ENCODE results near the gene APOE.
"Not testable (repeated sequence)": the region's sequence is repeated elsewhere in the genome, so short reads cannot be mapped to it uniquely, and the experiment has no call there.

The APOE gene

DNA sequence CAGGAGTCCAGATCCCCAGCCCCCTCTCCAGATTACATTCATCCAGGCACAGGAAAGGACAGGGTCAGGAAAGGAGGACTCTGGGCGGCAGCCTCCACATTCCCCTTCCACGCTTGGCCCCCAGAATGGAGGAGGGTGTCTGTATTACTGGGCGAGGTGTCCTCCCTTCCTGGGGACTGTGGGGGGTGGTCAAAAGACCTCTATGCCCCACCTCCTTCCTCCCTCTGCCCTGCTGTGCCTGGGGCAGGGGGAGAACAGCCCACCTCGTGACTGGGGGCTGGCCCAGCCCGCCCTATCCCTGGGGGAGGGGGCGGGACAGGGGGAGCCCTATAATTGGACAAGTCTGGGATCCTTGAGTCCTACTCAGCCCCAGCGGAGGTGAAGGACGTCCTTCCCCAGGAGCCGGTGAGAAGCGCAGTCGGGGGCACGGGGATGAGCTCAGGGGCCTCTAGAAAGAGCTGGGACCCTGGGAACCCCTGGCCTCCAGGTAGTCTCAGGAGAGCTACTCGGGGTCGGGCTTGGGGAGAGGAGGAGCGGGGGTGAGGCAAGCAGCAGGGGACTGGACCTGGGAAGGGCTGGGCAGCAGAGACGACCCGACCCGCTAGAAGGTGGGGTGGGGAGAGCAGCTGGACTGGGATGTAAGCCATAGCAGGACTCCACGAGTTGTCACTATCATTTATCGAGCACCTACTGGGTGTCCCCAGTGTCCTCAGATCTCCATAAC is at the start of gene APOE:
Gene APOE (plus strand): TSS at position 360 of the 724 bp plus-strand sequence. CDS start 829 bp downstream, outside the sequence.
- Histone ChIP-seq H3K36me3 (replicated peaks; ENCODE audit: low read depth, low read length) (peaks cover 16% of the 10 kb centered on the region), H3K79me2 (ENCODE audit: low read length) (no peaks in the 10 kb centered on the region), H3K27ac (ENCODE audit: low read length) (no peak within 1 kb of the TSS), H3K9me3 (ENCODE audit: insufficient read depth, low read length) (no peaks in the 10 kb centered on the region), H3K4me1 (ENCODE audit: low read length) (no peaks in the 10 kb centered on the region), H3K27me3 (ENCODE audit: low read depth, low read length) (no peaks in the 10 kb centered on the region), H3K4me3 (ENCODE audit: low read length) (no peak within 1 kb of the TSS), H3K9ac (ENCODE audit: low read length) (no peak within 1 kb of the TSS), H2AFZ (ENCODE audit: low read depth, low read length) (no peak within 1 kb of the TSS), H4K20me1 (ENCODE audit: insufficient read depth, low read length) (no peaks in the 10 kb centered on the region), H3K4me2 (ENCODE audit: low read length) (no peak within 1 kb of the TSS)
- TF ChIP-seq, protein P1, sequence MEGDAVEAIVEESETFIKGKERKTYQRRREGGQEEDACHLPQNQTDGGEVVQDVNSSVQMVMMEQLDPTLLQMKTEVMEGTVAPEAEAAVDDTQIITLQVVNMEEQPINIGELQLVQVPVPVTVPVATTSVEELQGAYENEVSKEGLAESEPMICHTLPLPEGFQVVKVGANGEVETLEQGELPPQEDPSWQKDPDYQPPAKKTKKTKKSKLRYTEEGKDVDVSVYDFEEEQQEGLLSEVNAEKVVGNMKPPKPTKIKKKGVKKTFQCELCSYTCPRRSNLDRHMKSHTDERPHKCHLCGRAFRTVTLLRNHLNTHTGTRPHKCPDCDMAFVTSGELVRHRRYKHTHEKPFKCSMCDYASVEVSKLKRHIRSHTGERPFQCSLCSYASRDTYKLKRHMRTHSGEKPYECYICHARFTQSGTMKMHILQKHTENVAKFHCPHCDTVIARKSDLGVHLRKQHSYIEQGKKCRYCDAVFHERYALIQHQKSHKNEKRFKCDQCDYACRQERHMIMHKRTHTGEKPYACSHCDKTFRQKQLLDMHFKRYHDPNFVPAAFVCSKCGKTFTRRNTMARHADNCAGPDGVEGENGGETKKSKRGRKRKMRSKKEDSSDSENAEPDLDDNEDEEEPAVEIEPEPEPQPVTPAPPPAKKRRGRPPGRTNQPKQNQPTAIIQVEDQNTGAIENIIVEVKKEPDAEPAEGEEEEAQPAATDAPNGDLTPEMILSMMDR (IDR thresholded peaks at IDR 0.05; ENCODE audit: low read depth, low read length) = no peak
- no peak for TF ChIP-seq EZH2phosphoT487 (IDR thresholded peaks at IDR 0.05; ENCODE audit: low read depth)

DNA sequence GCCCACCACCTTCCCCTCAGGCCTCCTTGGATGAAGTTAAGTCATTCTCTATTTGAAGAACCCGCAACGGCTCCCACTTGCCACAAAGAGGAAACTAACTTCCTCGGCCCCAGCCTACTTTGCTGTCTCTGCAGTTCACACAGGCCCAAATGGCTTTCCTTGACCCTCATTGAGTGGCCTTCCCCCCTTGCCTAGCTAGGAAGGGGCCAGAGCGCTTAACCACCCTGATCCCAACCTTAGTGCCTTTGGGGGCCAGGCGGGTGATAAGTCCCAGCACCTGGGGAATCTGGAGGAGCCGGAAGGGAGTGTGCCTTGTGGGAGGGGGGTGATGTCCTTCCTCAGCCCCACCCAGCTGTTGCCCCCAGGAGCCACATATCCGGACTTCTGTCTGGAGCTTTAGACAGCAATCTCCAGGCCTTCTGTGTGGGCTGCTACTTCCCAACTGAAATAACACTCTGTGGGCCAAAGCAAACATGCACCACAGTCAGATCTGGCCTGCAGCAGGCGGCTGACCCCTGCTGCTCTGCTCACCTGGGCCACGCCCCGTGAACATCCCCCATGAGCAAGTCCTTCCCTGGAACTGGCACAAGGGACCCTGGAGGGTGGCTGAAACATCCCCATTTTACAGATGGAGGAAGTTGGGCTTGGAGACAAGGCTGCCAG is 49.0 kb upstream of the APOE start:
- Histone ChIP-seq H3K4me3 (ENCODE audit: low read length) (no peak overlapping the region), H4K20me1 (ENCODE audit: insufficient read depth, low read length) (no peaks in the 10 kb centered on the region), H3K79me2 (ENCODE audit: low read length) (no peaks in the 10 kb centered on the region), H3K36me3 (replicated peaks; ENCODE audit: low read depth, low read length) (no peaks in the 10 kb centered on the region), H2AFZ (ENCODE audit: low read depth, low read length) (no peak overlapping the region), H3K4me2 (ENCODE audit: low read length) (no peak overlapping the region), H3K9me3 (ENCODE audit: insufficient read depth, low read length) (no peaks in the 10 kb centered on the region), H3K4me1 (ENCODE audit: low read length) (no peaks in the 10 kb centered on the region), H3K27ac (ENCODE audit: low read length) (no peak overlapping the region), H3K9ac (ENCODE audit: low read length) (no peak overlapping the region), H3K27me3 (ENCODE audit: low read depth, low read length) (peaks cover 14% of the 10 kb centered on the region; the same call in 1 of the 2 replicates)
- TF ChIP-seq EZH2phosphoT487 (IDR thresholded peaks at IDR 0.05; ENCODE audit: low read depth) = no peak
- TF ChIP-seq, protein P1 (IDR thresholded peaks at IDR 0.05; ENCODE audit: low read depth, low read length) = no peak

DNA sequence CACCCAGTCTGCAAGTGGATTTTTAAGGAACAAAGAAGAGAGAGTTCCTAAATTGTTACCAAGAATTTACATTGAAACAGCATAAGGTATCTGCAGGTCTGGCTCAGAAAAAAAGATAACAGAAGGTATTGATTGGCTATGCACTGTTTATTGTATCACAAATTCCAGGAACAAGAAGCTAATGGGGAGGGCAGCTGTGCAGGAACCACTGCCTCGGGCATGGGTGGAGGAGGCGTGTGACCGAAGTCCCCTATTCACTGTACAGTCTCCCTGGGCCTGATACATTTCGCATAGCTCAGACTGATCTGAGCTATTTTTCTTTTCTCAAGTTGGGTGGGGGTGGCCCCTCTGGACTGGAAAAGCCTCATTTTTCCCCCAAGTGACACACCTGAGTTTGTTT is 47.8 kb upstream of the APOE start:
- Histone ChIP-seq H3K9ac (ENCODE audit: low read length) (no peak overlapping the region), H3K27ac (ENCODE audit: low read length) (no peak overlapping the region), H3K4me3 (ENCODE audit: low read length) (no peak overlapping the region), H2AFZ (ENCODE audit: low read depth, low read length) (no peak overlapping the region), H3K27me3 (ENCODE audit: low read depth, low read length) (0 out of 2 replicates have a peak, but pooled peaks cover 10% of the 10 kb centered on the region), H3K4me1 (ENCODE audit: low read length) (no peaks in the 10 kb centered on the region), H3K79me2 (ENCODE audit: low read length) (no peaks in the 10 kb centered on the region), H3K36me3 (replicated peaks; ENCODE audit: low read depth, low read length) (no peaks in the 10 kb centered on the region), H3K9me3 (ENCODE audit: insufficient read depth, low read length) (no peaks in the 10 kb centered on the region), H4K20me1 (ENCODE audit: insufficient read depth, low read length) (no peaks in the 10 kb centered on the region), H3K4me2 (ENCODE audit: low read length) (no peak overlapping the region)
- TF ChIP-seq, protein P1 (IDR thresholded peaks at IDR 0.05; ENCODE audit: low read depth, low read length) = no peak
- TF ChIP-seq EZH2phosphoT487 (IDR thresholded peaks at IDR 0.05; ENCODE audit: low read depth) = no peak

DNA sequence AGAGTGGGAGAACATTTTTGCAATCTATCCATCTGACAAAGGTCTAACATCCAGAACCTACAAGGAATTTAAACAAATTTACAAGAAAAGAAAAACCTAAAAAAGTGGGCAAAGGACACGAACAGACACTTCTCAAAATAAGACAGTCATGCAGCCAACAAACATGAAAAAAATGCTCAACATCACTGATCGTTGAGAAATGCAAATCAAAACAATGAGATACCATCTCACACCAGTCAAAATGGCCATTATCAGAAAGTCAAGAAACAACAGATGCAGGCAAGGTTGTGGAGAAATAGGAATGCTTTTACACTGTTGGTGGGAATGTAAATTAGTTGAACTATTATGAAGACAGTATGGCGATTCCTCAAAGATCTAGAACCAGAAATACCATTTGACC is 44.0 kb upstream of the APOE start:
- not testable (repeated sequence) for H3K9me3 ChIP-seq (ENCODE audit: insufficient read depth, low read length); H3K27ac ChIP-seq (ENCODE audit: low read length); H3K4me2 ChIP-seq (ENCODE audit: low read length); H3K27me3 ChIP-seq (ENCODE audit: low read depth, low read length); H3K36me3 ChIP-seq (replicated peaks; ENCODE audit: low read depth, low read length); H3K4me3 ChIP-seq (ENCODE audit: low read length); H3K9ac ChIP-seq (ENCODE audit: low read length); H3K4me1 ChIP-seq (ENCODE audit: low read length); H4K20me1 ChIP-seq (ENCODE audit: insufficient read depth, low read length); H2AFZ ChIP-seq (ENCODE audit: low read depth, low read length); H3K79me2 ChIP-seq (ENCODE audit: low read length)
